Activated CD8-positive, alpha-beta T cell treated with anti-CD3 and anti-CD28 coated beads for 36 hours (primary cell): ENCODE data around the gene FGD4. TPM values are rescaled to one million over a fixed set of nuclear protein-coding genes. Genes with fewer than 3 reads are reported as not detected.
A peak's percentile ranks its signal among the peaks of the same experiment; 100 is the strongest.

Experiments used
- ATAC-seq: fragments of 200-7000 bp; cut with Tn5 transposase; one replicate; pipeline ENCODE4 v1.10.0; 2021; ENCODE audit warnings: mild to moderate bottlenecking, moderate library complexity
- CTCF ChIA-PET: fragments of 350-600 bp; sonication (Branson Sonifier 250); formaldehyde crosslinking; loops from one replicate; lab custom pipeline; 2021; ENCODE audit warnings: antibody characterized with exemption; lab: Charles Lee
- POLR2A ChIA-PET: fragments of 350-600 bp; sonication (Branson Sonifier 250); formaldehyde crosslinking; loops from one replicate; lab custom pipeline; 2021; ENCODE audit warnings: antibody characterized with exemption; lab: Charles Lee
- DNase-seq: peaks from one replicate; pipeline ENCODE4 v3.0.0-alpha.2; 2020
- H3K27ac Mint-ChIP-seq: one replicate; pipeline ENCODE4 v1.8.0; 2021; ENCODE audit warnings: mild to moderate bottlenecking, mixed read lengths
- H3K27me3 Mint-ChIP-seq: one replicate; pipeline ENCODE4 v1.8.0; 2021; ENCODE audit warnings: mixed read lengths
- H3K36me3 Mint-ChIP-seq: one replicate; pipeline ENCODE4 v1.8.0; 2021; ENCODE audit warnings: low read depth, mixed read lengths
- H3K4me1 Mint-ChIP-seq: one replicate; pipeline ENCODE4 v1.8.0; 2021; ENCODE audit warnings: low read depth, mixed read lengths
- H3K4me3 Mint-ChIP-seq: one replicate; pipeline ENCODE4 v1.8.0; 2021; ENCODE audit warnings: mild to moderate bottlenecking, moderate library complexity, mixed read lengths
- H3K9me3 Mint-ChIP-seq: one replicate; pipeline ENCODE4 v1.8.0; 2021; ENCODE audit warnings: mixed read lengths
- CTCF ChIP-seq: fragments of 200-600 bp; IDR thresholded peaks from one replicate; pipeline ENCODE4 v1.8.0; 2022; ENCODE audit warnings: antibody characterized with exemption, mild to moderate bottlenecking
- intact Hi-C: fragments of 100-400 bp; cut with micrococcal nuclease; formaldehyde crosslinking; loops from one replicate; pipeline ENCODE4 v1.10.0; 2022
- total RNA-seq, 2 experiments: library from RNA; stranded (reverse); gene quantifications; one replicate each; pipeline ENCODE4 v1.2.3, GENCODE V29; 2021

The FGD4 gene
- total RNA-seq, 2 experiments from 2014 or later: 0.05 to 0.25 TPM

GRCh38 chr12:32577328-32577727, 178.0 kb downstream of the FGD4 start:
- Mint-ChIP-seq H3K4me1 (peaks cover 6% of the 10 kb centered on the region), H3K4me3 (no peak overlapping the region), H3K36me3 (no peaks in the 10 kb centered on the region), H3K27me3 (no peaks in the 10 kb centered on the region), H3K27ac (no peak overlapping the region), H3K9me3 (no peaks in the 10 kb centered on the region)
- CTCF ChIA-PET: no interaction called here
- intact Hi-C loops: no loop called here
- ATAC-seq (no peak), DNase-seq (no peak)
- POLR2A ChIA-PET: no interaction called here
- TF ChIP-seq CTCF: no peak

DNA sequence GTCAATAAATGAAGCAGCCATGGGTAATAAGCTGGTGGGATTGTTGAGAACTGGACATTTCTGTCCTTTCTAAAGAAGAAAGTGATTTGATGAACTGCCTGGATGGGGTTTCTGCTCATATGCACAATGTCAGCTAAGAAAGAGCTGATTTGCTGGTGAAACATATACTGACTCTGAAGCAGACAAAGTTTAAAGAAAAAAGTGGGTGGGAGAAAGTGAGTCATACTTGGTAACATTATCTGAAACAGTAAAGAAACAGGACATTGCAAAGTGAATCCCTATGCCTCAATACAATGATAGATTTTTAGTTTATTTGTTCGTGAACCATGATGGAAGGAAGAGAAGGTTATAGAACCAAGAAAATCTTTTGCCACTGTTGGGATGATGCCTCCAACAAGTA, 184.2 kb downstream of the FGD4 start:
- peaks cover 2% of the 10 kb centered on the region for H3K36me3 Mint-ChIP-seq
- ChIA-PET CTCF (no interaction called here), POLR2A (interaction anchor here (0.9 kb wide), 1 partner anchor 12 kb away, joined by 3 read pairs; no protein-coding TSS in a partner anchor)
- intact Hi-C loops: no loop called here
- no peaks in the 10 kb centered on the region for H3K9me3 Mint-ChIP-seq
- peak; percentile 82 for ATAC-seq
- peaks cover 37% of the 10 kb centered on the region for H3K4me1 Mint-ChIP-seq
- no peak overlapping the region for H3K4me3 Mint-ChIP-seq
- no peak for TF ChIP-seq CTCF
- no peak for DNase-seq
- H3K27me3 Mint-ChIP-seq: no peaks in the 10 kb centered on the region
- no peak overlapping the region for H3K27ac Mint-ChIP-seq

GRCh38 chr12:32585680-32586079, 186.3 kb downstream of the FGD4 start:
- no peak for TF ChIP-seq CTCF
- Mint-ChIP-seq H3K27ac (no peak overlapping the region), H3K9me3 (no peaks in the 10 kb centered on the region), H3K4me1 (peaks cover 53% of the 10 kb centered on the region), H3K4me3 (no peak overlapping the region), H3K27me3 (no peaks in the 10 kb centered on the region), H3K36me3 (peaks cover 2% of the 10 kb centered on the region)
- intact Hi-C loops: no loop called here
- DNase-seq (no peak), ATAC-seq (no peak)
- ChIA-PET POLR2A (no interaction called here), CTCF (no interaction called here)

DNA sequence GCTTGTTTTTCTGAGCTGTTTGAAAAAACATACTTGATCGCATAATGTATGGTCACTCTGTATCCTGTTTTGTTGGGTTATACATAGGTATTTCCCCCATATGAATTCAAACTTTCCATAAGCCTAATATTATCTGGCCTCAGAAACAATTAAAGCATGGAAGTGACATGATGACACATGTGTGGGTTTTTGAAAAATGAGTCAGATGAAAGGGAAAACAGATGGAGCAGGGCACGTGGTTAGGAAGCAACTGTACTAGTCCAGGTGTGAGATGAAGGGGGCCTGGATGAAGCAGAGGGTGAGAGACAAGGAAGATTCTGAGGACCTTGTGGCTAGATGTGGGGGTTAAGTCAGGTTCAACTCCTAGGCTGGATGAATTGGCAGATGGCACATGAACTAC, 187.0 kb downstream of the FGD4 start:
- Mint-ChIP-seq H3K4me3 (no peak overlapping the region), H3K4me1 (peaks cover 53% of the 10 kb centered on the region), H3K36me3 (peaks cover 2% of the 10 kb centered on the region), H3K9me3 (no peaks in the 10 kb centered on the region), H3K27me3 (no peaks in the 10 kb centered on the region), H3K27ac (peak overlapping the region; percentile 64)
- TF ChIP-seq CTCF: no peak
- intact Hi-C loops: no loop called here
- ATAC-seq (peak; percentile 22), DNase-seq (no peak)
- ChIA-PET POLR2A (no interaction called here), CTCF (no interaction called here)

DNA sequence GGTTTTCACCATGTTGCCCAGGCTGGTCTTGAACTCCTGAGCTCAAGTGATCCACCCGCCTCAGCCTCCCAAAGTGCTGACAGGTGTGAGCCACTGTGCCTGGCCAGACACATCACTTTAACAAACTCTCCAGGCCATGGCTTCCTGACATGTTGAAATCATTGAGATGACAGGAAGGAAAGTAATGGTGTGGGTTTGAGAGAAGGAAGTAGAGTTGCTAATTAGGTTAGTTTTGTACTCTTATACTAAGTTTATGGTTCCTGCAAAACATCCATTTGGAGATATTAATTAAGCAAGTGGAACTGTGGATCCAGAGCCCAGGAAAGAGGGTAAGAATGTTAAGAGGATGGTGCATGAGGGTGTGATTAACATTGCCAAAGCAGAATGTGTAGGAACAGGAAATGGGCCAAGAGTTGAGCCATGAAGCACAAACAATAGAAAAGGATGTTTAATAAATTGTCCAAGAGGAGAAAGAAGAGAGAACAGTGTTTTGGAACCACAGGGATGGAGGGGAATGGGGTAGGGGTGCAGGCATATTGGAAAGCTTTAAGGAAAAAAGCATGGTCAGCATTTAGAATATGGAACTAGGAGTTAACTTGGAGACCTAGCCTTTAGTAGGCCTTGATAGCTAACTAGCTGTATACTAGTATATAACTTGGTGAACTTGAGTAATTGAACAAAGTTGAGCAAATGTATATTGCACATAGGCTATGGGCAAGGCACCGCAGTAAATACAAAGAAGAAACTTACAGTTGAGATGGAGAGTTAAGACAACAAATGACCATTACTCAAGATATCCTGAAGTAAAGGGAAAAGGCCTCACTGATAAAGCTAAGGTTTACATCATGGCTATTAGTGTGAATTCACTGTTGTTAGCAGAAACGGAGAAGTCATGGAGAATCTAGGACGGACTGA, 188.5 kb downstream of the FGD4 start:
- Mint-ChIP-seq H3K27ac (peak overlapping the region; percentile 13), H3K9me3 (no peaks in the 10 kb centered on the region), H3K27me3 (no peaks in the 10 kb centered on the region), H3K4me3 (no peak overlapping the region), H3K4me1 (peaks cover 44% of the 10 kb centered on the region), H3K36me3 (peaks cover 2% of the 10 kb centered on the region)
- ChIA-PET POLR2A (no interaction called here), CTCF (interaction anchor here (1.1 kb wide), 1 partner anchor 132 kb away, joined by 3 read pairs; no protein-coding TSS in a partner anchor)
- TF ChIP-seq CTCF: no peak
- intact Hi-C loops: no loop called here
- DNase-seq (no peak), ATAC-seq (no peak)
